Glomerular visceral epithelial cell (primary cell): ENCODE measurements around the gene BACH2.
"Not testable (repeated sequence)": the region's sequence is repeated elsewhere in the genome, so short reads cannot be mapped to it uniquely, and the experiment has no call there.

ENCODE experiments used
- DNase-seq: peaks from one replicate; pipeline ENCODE4 v3.0.0-alpha.2; 2016; ENCODE audit errors: extremely low spot score

The BACH2 gene

DNA sequence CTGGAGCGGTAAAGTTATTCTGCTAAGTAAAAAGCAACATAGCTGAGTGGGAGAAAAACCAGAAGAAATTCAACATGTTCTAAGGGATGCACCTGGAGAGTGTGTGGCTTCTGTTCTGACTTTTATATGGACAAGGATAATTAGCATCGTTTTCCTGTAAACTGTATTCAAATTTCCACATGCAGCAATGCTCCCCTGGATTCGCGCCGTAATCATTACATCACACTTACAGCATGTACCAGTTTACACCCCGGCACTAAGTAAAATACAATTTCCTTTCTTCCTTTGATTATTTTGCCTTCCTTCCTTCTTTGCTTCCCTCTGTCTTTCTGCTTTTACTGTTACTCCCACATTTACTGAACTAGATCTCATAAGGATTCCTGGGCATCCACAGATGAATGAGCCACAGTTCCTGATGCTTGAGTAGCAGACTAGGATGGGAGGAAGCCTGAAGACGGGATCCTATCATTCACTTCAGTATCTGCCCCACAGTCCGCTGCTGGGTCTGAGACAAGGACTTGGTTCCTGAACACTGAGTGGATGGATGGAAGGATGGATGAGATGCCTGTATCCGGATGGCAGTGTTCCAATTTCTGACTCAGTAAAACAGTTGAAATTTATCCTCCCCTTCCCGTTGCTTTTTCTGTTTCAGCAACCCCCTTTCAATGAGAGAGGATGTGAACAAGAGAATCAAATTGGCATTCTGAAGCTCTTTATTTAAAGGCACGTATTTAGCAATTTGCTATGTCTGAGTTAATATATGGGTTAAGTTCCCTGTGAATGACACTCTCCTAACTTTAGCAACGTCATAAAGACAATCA lies 227.7 kb downstream of the BACH2 start:
- peak; percentile 15 for DNase-seq

DNA sequence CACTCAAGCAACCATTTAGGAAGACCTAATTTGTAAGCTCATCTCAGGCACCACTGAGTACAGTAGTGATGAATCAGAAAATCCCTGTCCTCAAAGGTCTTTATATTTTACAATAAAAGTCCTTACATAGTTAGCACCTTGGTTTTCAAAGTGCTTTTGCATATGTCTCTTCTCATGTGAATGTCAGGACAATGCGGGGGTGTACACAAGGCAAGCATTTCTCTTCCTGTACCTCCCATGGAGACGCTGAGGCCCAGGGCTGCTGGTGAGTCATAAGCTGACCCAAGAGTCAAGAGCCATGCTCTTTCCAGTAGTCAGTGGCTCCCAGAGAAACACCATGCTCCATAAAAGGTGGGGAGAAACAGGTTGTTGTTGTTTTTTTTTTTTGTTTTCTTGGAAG lies 228.4 kb downstream of the BACH2 start:
- peak; percentile 74 for DNase-seq

DNA sequence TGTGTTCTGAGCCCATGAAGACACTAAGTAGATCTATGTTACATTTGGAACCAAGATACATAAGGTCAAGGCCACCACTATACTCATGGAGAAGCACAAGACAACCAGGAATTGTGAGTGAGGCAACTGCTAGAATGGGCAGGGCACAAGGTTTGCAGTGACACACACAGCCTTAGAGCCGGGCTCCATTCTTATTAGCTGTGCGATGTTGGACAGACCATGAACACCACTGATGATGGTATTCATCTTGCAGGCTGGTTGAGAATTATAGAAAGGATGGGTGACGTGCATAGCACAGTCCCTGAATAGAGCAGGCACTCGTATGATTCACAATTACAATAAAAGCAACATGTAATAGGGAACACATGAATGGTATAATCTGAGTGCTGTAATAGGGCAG lies 229.9 kb downstream of the BACH2 start:
- no peak for DNase-seq

DNA sequence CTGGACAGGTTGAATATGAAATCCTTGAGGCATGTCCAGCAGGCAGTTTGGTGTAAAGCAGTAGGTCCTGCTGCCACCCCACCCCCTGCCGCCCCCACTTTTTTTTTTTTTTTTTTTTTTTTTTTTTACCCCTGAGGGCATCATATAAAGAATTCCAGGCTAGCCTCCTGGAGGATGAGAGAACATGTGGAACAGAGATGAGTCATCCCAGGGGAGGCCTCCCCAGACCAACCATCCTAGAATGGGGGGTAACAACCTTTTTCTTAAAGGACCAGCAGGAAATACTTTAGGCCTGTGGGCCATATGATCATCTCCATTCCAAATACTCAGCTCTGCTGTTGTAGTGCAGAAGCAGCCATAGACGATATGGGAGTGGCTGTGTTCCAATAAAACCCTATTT lies 231.5 kb downstream of the BACH2 start:
- no peak for DNase-seq

DNA sequence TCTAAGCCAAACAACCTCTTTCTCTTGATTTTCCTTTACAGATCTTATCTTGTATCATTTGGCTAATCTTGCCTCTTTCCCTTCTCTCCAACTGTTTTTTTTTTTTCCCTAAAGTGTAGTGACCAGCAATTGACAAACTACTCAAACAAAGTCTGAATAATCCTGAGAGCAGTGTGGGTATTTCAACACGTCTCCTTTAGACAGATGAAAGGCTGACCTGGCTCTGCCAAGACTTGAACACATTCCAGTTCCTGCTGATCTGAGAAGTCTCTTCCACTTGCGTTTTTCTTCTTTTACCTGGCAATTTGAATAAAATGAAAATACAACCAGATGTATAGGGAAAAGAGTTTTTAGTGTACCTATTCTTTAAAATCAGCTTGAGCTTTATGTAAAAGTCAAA lies 234.0 kb downstream of the BACH2 start:
- DNase-seq, result no peak

DNA sequence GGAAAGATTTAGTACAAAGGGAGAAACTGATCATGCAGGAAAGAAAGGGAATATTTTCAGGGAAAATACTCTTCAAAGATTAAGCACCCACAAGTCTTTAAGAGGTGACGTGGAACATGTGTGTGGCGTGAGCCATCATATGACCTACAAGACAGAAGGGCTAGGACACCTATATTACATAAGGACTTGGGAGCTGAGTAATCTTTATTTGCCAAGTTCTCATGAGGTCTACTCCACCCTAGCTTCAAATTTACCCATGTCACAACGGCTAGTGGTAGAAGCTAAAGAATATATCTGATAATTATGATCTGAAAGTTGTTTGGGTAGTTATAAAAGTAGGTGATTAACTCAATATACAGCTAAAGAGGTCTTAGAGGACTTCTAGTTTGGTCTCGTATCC lies 234.6 kb downstream of the BACH2 start:
- no peak for DNase-seq

DNA sequence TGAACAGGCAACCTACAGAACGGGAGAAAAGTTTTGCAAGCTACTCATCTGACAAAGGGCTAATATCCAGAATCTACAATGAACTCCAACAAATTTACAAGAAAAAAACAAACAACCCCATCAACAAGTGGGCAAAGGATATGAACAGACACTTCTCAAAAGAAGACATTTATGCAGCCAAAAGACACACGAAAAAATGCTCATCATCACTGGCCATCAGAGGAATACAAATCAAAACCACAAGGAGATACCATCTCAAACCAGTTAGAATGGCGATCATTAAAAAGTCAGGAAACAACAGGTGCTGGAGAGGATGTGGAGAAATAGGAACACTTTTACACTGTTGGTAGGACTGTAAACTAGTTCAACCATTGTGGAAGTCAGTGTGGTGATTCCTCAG lies 237.5 kb downstream of the BACH2 start:
- DNase-seq, result not testable (repeated sequence)

DNA sequence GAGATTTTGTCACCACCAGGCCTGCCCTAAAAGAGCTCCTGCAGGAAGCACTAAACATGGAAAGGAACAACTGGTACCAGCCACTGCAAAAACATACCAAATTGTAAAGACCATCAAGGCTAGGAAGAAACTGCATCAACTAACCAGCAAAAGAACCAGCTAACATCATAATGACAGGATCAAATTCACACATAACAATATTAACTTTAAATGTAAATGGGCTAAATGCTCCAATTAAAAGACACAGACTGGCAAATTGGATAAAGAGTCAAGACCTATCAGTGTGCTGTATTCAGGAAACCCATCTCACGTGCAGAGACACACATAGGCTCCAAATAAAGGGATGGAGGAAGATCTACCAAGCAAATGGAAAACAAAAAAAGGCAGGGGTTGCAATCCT lies 240.7 kb downstream of the BACH2 start:
- not testable (repeated sequence) for DNase-seq

DNA sequence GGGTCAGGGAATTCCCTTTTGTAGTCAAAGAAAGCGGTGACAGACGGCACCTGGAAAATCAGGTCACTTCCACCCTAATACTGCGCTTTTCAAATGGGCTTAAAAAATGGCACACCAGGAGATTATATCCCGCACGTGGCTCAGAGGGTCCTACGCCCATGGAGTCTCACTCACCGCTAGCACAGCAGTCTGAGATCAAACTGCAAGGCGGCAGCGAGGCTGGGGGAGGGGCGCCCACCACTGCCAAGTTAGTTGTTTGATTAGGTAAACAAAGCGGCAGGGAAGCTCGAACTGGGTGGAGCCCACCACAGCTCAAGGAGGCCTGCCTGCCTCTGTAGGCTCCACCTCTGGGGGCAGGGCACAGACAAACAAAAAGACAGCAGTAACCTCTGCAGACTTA lies 242.4 kb downstream of the BACH2 start:
- not testable (repeated sequence) for DNase-seq

DNA sequence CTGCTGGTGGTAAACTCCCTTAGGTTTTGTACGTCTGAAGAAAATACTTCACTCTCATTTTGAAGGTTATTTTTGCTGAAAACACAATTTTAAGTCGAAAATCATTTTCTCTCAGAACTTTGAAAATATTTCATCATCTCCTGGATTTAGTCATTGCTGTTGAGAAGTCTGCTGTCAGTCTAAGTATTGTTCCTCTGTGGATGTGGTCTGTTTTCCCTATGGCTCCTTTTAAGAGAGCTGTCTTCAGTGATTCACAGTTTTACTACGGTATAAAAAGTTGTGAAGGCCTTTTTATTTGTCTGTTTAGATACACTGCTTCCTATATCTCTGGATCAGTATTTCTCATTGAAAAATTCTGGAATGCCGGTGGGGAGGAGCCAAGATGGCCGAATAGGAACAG lies 243.0 kb downstream of the BACH2 start:
- DNase-seq, result no peak

DNA sequence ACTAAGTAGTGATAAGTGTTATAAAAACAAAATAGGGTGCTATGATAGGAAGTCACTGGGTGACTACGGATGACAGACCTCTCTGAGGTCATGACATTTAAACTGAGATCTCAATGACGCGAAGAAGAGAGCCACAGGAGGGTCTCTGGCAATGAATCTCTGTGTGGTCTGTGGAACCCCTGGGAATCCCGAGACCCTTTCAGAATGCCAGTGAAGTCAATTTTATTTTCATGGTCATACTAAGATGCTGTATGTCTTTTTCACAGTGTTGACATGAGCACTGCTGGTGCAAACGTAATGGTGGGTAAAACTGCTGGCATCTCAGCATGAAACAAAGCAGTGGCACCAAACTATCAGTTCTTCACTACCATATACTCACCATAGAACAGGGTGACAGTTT lies 247.3 kb downstream of the BACH2 start:
- no peak for DNase-seq

DNA sequence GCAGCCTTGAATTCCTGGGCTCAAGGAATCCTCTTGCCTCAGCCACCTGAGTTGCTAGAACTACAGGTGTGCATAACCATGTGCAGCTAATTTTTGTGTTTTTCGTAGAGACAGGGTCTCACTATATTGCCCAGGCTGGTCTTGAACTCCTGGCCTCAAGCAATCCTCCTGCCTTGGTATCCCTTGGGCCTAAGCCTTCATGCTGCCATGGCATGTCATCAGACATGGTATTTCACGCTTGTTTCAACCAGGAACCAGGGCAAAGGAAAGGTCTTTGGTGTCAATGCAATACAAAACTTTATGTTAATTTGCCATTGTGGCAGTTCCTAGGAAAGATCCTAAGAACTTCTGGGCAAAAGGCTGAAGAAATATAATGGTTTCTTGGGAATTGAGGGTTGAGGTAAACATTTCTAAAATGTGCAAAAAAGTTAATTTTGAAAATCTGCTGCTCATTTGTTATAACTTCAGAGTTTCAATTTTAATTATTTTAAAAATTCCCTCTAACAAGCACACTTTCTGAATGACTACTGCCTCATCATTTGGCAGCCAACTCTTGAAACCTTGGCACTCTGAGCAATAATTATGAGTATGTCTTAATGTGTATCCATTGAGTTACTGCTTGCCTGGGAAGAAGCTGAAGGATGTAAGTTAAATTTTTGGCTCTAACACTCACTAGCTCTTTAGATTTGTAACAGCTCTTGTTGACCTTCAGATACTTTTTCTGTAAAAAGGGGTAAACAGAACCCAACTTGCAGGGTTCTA lies 248.3 kb downstream of the BACH2 start:
- DNase-seq, result no peak

DNA sequence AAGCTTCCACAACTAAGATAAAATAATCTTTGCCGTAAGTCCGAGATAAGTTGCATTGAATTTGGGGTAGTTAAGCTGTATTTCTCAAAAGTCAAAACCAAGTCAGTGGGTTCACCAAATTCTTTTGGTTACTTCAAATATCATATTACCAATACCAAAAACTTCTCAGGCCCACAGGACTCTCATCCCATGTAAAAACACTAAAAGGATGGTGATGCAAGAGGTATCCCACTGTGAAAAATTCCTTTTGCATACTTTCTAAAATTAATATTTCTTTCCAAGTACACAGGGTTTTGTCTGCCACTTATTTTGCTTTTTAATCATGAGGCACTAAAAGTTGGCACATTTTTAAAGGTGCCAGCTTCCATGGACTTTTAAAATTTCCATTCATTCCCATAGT lies 251.1 kb downstream of the BACH2 start:
- DNase-seq, result no peak

DNA sequence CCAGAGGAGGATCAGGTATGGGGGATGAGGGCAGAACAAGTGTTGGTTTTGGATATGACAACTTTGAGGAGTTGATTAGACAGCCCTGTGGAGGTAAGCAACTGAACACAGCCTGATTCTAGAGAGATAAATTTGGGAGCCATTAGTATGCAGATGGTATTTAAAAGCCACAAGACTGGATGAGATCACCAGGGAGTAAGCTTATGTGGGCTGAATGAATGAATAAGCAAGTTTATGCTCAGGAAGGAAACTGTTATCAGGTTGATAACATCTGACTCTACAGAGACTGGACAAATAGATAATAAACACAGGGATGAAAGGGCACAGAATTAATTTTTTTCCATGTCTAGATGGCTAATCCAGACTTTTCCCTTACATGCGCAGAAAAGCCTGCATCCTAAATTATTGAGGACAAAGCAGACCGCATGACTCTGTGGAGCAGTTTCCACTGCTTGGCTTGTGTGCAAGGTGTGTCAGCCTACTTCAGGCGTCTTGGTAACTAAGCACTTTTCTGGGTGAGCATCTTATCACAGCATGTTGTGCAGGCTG lies 251.7 kb downstream of the BACH2 start:
- DNase-seq, result peak; percentile 23

DNA sequence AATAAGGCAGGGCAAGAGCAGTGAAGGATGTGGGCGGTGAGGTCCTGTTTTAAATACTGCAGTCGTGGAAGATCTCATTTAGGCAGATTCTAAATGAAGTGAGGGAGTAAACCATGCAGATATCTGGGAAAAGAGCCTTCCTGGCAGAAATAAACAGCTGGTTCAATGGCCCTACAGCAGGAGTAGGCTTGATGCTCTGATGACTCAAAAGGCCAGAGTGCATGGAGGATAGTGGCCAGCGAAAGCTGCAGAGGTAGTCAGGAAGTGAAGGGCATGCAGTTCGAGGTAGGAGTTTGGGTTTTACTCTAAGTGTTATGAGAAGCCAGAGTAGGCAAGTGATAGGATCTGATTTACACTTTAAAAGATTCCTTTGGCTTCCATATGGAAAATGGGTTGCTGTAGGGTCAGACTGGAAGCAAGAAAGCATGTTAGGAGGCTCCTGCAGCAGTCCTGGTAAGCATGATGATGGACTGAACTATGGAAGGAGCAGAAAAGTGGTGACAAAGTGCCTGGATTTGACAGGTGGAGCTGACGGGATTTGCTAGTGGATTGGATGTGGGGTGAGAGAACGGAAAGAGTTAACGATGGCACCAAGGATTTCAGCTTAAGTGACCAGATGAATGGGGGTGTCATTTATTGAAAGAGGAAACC lies 252.3 kb downstream of the BACH2 start:
- DNase-seq, result no peak

DNA sequence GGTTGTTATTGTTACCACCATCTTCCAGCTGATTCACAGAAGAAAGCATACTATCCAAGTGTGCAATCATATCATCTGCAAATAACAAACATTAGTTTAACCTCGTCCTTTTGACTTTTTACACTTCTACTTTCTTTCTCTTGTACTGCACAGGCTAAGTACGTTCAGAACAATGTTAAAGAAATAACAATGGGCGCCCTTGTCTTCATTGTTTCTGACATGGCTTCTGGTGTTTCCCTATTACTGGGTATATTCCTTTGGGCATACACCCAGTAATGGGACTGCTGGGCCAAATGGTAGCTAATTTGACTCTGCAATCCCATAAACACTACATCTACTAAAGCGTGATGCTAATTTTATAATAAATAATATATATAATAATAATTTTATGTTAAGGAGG lies 255.7 kb downstream of the BACH2 start:
- no peak for DNase-seq

DNA sequence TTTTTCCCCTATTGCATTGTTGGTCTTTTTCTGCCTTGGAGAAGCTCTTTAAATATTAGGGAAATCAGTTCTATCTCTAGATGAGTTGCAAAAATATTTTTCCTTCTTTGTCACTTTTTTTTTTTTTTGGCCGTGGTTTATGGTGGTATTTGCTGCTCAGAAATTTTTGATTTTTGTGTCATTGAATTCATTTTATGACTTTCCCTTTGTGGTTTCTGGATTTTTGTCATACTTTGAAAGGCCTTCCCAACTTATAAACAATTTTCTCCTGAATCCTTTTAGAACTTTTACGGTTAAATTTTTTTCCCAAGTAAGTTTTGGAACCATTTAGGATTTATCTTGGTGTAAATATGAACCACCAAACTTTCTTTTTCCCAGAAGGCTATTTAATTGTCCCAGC lies 256.7 kb downstream of the BACH2 start:
- no peak for DNase-seq

DNA sequence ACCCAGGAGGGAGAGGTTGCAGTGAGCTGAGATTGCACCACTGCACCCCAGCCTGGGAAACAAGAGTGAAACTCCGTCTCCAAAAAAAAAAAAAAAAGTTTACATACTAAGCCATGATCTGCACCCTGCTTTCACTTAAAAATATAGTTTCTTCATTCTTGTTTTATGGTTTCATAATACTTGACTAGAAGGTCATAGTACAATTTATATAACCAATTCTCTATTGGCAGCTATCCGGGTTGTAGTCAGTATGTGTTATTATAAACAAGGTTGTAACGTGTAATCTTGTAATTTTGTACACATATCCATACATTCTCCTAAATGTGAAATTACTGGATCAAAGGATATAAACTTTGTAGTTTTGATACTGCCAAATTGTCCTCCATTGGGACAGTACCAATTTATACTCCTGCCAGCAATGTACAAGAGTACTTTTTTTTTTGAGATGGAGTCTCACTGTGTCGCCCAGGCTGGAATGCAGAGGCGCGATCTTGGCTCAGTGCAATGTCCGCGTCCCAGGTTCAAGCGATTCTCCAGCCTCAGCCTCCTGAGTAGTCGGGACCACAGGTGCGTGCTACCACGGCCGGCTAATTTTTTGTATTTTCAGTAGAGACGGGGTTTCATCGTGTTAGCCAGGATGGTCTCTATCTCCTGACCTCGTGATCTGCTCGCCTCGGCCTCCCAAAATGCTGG lies 257.5 kb downstream of the BACH2 start:
- DNase-seq, result no peak

DNA sequence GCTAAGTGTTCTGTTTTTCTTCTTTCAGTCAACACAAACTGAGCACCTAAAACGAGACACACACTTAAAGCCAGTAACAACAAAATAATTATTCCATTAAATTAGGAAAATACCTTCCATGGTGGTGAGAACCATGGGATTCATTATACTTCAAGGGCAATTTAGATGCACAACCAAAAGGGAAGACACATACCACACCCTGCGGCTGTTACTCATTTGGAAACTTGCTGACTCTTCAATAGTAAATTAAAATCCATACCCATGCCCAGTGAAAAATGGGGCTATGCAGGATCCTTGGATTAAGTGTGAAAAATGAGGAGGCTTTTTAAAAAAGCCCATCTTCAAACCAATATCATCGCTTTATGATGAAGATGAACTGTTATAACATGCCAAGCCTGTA lies 259.7 kb downstream of the BACH2 start:
- no peak for DNase-seq

DNA sequence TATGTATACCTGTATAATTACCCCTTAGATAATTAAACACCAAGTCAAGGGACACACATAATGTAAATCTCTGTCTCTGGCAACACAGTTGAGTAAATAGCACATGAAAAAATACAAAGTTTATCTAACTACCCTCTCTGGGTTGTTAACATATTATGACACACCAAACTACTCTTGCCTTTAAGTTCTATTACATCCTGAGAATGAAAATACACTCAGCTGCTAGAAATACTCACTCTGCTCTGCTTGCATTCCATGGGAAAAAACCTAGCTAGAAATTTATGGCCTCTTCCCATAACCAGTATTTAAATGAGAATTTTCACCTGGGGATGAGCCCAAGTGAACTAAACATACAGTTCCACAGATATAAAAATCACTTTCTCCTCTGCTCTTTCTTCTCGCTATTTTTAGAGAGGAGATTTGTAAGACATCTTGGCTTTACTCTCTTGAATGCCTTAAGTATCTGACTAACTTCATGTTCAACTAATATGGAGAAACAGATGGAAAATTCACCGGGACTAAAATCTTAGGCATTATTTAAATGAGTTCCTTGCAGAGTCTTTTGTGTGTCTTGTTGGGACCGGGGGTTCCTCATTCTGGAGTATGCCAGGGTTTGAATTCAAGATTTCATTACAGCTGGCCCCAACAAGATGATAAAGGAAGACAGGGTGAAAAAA lies 261.5 kb downstream of the BACH2 start:
- DNase-seq, result no peak

DNA sequence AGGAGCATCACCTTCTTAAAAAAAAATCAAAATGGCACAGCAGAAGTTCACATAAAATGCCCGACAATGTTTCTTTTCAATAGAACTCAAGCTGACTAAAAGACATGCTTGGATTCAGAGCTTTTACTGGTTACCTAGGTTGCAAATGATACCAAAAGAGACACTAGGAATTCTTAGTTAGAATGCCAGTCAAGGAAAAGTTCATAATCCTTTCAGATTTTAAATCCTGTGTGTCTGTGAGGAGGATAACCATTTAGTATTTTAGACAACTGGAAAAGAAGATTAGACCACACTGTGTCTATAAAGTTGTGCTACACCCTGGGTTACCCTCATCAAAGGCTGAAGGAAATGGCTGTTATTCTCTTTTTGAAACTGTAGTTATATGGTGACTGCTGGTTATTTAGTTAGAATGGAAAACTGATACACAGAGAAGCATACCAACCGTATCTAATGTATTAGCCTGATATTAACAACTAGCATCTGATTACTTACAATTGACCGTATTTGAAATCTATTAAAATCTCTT lies 262.8 kb downstream of the BACH2 start:
- no peak for DNase-seq
